NCI-H345 (cell line): Measurements from ENCODE around the gene OR2B3.
"Not testable (repeated sequence)": the region's sequence is repeated elsewhere in the genome, so short reads cannot be mapped to it uniquely, and the experiment has no call there.

Experiments used
- DNase-seq: peaks from one replicate; lab custom pipeline; 2025; lab: John Stamatoyannopoulos, UW

Gene OR2B3

GRCh38 chr6:29087213-29087612, at the start of gene OR2B3:
Gene OR2B3, minus strand, starts transcription at chr6:29087313. Its CDS starts 65 bp downstream, at chr6:29087248.
- DNase-seq = no peak

GRCh38 chr6:29131691-29132090, 44.6 kb upstream of the OR2B3 start:
- no peak for DNase-seq

- no peak for DNase-seq
These were observed 43.5 kb upstream of the OR2B3 start for GRCh38 chr6:29130644-29131043.

GRCh38 chr6:29129326-29130012, 42.4 kb upstream of the OR2B3 start:
- no peak for DNase-seq

GRCh38 chr6:29114964-29115363, 27.9 kb upstream of the OR2B3 start:
- DNase-seq = not testable (repeated sequence)

- DNase-seq = no peak
These were observed 25.0 kb upstream of the OR2B3 start for GRCh38 chr6:29112135-29112534.

GRCh38 chr6:29107758-29108157, 20.6 kb upstream of the OR2B3 start, which contains the start of gene OR2J3:
Gene OR2J3, plus strand, starts transcription at chr6:29108058. Its CDS starts 3,833 bp downstream, at chr6:29111891.
- DNase-seq = no peak

GRCh38 chr6:29099190-29099589, 12.1 kb upstream of the OR2B3 start, which contains the start of gene OR2J1:
Gene OR2J1, plus strand, starts transcription at chr6:29099490. Its CDS starts 1,453 bp downstream, at chr6:29100943.
- DNase-seq = no peak

- DNase-seq = no peak
These were observed 10.7 kb upstream of the OR2B3 start for GRCh38 chr6:29097803-29098202.

GRCh38 chr6:29092957-29093356, 5.8 kb upstream of the OR2B3 start:
- DNase-seq = no peak

- no peak for DNase-seq
These were observed 4.7 kb downstream of the OR2B3 start for GRCh38 chr6:29082457-29082856.

GRCh38 chr6:29081312-29081711, 5.8 kb downstream of the OR2B3 start:
- DNase-seq = no peak

GRCh38 chr6:29079203-29079602, 7.9 kb downstream of the OR2B3 start:
- no peak for DNase-seq

GRCh38 chr6:29071831-29072723, 15.0 kb downstream of the OR2B3 start:
- no peak for DNase-seq

GRCh38 chr6:29051680-29052079, 35.4 kb downstream of the OR2B3 start:
- no peak for DNase-seq

GRCh38 chr6:29045075-29045474, 42.0 kb downstream of the OR2B3 start, which contains the start of gene OR2W1:
Gene OR2W1, minus strand, starts transcription at chr6:29045175. Its CDS starts 0 bp downstream, at chr6:29045175.
- no peak for DNase-seq
